NT2/D1 (cell line): Measurements from ENCODE around the gene TEX14.
A peak's percentile ranks its signal among the peaks of the same experiment; 100 is the strongest.

Experiments used
- DNase-seq: peaks from one replicate; pipeline ENCODE4 v3.0.0-alpha.2; 2011; ENCODE audit warnings: low read depth, low spot score
- H3K27me3 ChIP-seq: 2 replicates; pipeline ENCODE4 v1.6.0; 2011; ENCODE audit warnings: mild to moderate bottlenecking; ENCODE audit not compliant: insufficient read length, insufficient read depth
- H3K36me3 ChIP-seq: 2 replicates; pipeline ENCODE4 v1.6.1; 2011; ENCODE audit warnings: mild to moderate bottlenecking, low read length, mixed read lengths; ENCODE audit not compliant: insufficient read depth, insufficient read length
- H3K4me1 ChIP-seq: 2 replicates; pipeline ENCODE4 v1.5.1; 2011; ENCODE audit not compliant: insufficient read depth, insufficient read length
- H3K4me3 ChIP-seq: 2 replicates; pipeline ENCODE4 v1.5.1; 2011; ENCODE audit warnings: low read depth; ENCODE audit not compliant: insufficient read length
- H3K9ac ChIP-seq: 2 replicates; pipeline ENCODE4 v1.6.0; 2011; ENCODE audit warnings: low read depth; ENCODE audit not compliant: insufficient read length
- H3K9me3 ChIP-seq: 2 replicates; pipeline ENCODE4 v1.5.1; 2011; ENCODE audit warnings: mild to moderate bottlenecking, low read length; ENCODE audit not compliant: insufficient read depth
- SUZ12 ChIP-seq: IDR thresholded peaks from 2 replicates; pipeline ENCODE4 v1.6.1; 2011; ENCODE audit not compliant: insufficient read length, insufficient read depth; ENCODE audit errors: extremely low read depth
- YY1 ChIP-seq: IDR thresholded peaks from 2 replicates; pipeline ENCODE4 v1.6.1; 2011; ENCODE audit not compliant: insufficient read length, insufficient read depth
- ZNF274 ChIP-seq: IDR thresholded peaks from 2 replicates; pipeline ENCODE4 v1.6.1; 2011; ENCODE audit warnings: mild to moderate bottlenecking, low read depth, low read length

TEX14 gene

DNA sequence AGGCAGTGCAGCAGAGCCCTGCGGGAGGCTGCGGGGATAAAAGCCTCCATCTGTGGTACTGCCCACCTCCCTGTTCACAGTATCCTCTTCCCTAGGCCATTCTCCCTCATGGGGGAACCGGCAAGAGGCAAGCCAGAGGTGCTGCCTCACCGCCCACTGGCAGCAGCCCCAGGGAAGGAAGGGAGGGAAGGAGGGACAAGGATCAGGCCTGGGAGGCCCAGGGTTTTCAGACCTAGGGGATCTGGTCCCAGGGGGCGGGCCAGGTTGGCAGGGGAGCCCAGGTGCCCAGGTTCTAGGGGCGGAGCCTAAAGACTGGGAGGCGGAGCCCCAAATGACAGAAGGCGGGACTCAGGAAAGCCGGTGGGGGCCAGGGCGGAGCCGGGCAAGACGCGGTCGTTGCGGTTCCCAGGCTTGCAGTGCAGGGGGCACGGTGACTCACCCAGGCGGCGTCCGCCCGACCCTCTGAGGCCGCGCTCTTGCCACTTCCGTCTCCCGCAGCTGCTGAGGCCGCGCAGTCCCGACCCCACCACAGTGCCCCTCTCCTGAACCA is 174.4 kb downstream of the TEX14 start:
- Histone ChIP-seq H3K27me3 (no peaks in the 10 kb centered on the region), H3K9me3 (no peaks in the 10 kb centered on the region), H3K4me3 (peak overlapping the region; percentile 68), H3K4me1 (peaks cover 12% of the 10 kb centered on the region), H3K36me3 (peaks cover 4% of the 10 kb centered on the region), H3K9ac (peak overlapping the region; percentile 81)
- DNase-seq: no peak
- TF ChIP-seq SUZ12: no peak

DNA sequence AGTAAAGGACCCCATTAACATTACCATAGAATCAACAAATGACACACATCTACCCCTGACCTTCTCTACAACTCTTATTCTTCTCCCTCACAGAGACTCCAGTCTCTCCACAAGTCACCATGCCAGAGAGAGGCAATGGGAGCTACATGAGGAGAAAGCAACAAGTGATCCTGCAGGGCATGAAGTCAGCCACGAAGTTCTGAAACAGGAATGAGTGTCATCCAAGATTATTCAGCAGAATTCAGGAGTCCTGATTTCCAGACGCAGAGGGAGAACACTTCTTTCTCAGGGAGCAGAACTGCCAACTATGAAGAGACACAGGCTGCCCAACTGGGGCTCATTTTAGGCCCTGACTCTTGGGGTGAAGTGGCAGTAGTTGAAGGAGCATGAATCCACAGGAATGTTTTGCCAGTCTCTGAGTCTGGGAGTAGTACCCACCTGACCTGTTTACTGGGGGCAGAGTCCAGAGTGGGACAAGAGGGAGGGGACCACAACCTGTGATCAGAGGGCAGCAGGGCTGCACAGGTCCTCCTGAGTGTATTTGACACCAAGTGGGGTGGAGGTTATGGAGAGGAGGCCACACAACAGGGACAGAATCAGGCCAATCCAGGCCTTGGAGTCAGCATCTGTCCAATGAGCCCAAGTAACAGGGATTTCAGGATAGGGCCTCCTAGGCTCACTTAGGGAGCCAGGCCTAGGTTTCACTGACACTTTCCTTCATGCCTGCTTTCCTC is 175.0 kb downstream of the TEX14 start:
- no peaks in the 10 kb centered on the region for H3K27me3 ChIP-seq
- TF ChIP-seq ZNF274: no peak
- TF ChIP-seq YY1: no peak
- no peak for TF ChIP-seq SUZ12
- peaks cover 10% of the 10 kb centered on the region for H3K36me3 ChIP-seq
- no peaks in the 10 kb centered on the region for H3K9me3 ChIP-seq
- no peak for DNase-seq
- H3K4me1 ChIP-seq: peaks cover 13% of the 10 kb centered on the region
- H3K9ac ChIP-seq: peak overlapping the region; percentile 81
- peak overlapping the region; percentile 68 for H3K4me3 ChIP-seq

DNA sequence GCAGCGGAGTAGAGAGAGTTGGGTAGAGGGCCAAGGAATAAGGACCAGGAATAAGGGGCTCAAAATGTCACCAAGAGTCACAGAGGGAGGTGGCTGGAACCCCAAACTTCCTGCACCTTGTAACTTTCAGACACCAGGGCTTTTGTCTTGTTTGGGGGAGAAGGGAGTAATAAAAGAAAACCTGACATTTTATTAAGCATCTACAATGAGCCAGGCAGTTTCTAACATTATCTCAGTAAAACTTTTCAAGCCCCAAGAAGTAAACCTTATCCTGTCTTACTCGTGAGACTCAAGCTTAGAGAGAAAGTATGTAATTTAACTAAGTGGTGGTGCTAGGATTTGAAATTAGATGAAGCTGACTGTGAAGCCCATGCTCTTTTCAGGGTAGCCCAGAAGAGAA is 176.6 kb downstream of the TEX14 start:
- peak overlapping the region; percentile 27 for H3K9ac ChIP-seq
- no peak for DNase-seq
- H3K9me3 ChIP-seq: no peaks in the 10 kb centered on the region
- no peaks in the 10 kb centered on the region for H3K27me3 ChIP-seq
- peaks cover 13% of the 10 kb centered on the region for H3K4me1 ChIP-seq
- peaks cover 26% of the 10 kb centered on the region for H3K36me3 ChIP-seq
- H3K4me3 ChIP-seq: no peak overlapping the region
- no peak for TF ChIP-seq ZNF274
- no peak for TF ChIP-seq YY1
- TF ChIP-seq SUZ12: no peak

DNA sequence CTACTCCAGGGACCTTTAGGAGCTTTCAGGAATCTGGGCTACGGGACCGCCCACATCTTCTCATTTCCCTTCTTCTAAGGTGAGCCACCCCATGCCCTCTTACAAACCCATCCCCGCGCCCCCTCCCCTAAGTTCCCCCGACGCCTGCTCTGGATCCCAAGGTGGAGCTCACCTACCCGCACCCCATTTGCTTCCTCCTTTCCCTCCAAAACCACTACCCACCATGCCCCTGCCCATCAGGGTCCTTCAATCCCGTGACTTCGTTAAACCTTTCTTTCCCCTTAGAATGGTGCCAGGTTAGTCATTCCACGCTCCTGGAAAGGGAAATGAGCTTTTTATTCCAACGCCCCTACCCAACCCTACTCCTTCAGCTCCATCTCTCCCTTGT is 177.1 kb downstream of the TEX14 start:
- no peak for TF ChIP-seq YY1
- no peak for TF ChIP-seq SUZ12
- TF ChIP-seq ZNF274: no peak
- Histone ChIP-seq H3K36me3 (peaks cover 31% of the 10 kb centered on the region), H3K27me3 (no peaks in the 10 kb centered on the region), H3K4me1 (peaks cover 13% of the 10 kb centered on the region), H3K4me3 (peak overlapping the region; percentile 23), H3K9ac (peak overlapping the region; percentile 16), H3K9me3 (no peaks in the 10 kb centered on the region)
- no peak for DNase-seq

DNA sequence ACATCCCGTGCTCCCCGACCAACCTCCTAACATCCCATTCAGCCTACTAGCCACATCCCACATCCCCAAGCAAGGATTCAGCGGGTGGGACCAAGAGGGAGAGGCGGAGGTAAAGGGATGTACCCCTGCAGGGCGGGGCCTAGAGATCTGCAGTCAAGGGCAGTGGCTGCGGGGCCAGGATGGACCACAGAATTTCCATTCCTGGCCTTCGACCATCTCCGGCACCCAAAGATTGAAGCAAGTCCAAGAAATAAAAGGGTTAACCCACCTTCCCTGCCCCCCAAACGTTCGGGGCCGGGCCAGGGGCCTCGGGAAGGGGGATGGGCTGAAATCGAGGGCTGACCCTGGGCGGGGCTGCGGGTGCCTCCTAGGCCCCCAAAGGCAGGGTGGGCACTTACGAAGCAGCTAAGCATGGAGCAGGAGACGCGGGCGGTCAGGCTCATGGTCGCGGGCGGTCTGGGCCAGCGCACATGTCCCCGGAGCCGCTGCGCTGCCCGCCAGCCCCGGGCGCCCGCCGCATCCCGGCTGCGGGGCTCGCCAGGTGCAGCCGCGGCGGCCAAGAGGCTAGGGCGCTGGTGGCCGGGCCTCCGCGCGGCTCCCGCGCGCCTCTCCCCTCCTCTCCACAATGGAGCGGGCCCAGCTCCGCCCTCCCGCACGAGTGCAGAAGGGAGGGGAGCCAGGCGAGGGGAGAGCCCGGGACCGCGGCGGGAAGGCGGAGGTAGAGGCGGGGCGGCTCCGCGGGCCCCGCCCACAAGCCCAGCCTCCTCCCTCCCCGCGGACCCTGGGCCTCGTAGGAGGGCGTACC is 177.7 kb downstream of the TEX14 start, which contains the start of gene MTMR4:
Gene MTMR4 (minus strand): TSS at position 674 of the 805 bp plus-strand sequence. CDS start 231 bp downstream, at position 443.
- peak; percentile 69 for DNase-seq

DNA sequence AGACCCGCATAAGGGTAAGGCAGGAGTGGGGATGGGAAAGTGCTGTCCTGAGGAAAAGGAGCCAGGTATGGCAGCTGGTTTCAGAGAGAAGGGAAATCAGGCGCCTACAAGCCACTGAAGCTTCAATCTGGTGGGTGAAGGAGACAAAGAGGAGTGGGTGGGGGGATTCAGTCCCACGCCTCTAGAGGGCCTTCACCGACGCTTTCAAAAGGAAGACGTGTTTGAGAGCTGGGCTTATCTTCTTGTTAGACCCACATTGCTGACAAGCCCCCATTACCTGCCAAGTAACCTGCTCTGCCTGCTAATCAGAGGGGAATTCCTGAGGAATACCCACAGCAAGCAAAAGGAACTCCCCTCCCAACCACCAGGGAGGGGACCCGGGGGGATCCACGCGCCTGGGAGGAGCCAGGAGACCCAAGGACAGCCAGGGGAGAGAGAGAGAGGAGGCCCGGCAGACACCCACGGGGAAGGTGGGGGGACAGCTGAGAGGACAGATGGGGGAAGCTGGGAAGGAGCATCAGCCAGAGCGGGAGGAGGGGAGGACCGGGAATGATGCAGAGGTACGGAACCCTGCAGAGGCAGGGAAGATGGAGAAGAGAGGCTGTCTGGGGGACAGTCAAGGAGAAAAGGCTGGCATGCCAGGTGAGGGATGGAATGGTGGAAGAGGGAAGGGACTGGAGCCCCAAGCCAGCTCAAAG is 178.4 kb downstream of the TEX14 start:
- DNase-seq: no peak
- TF ChIP-seq SUZ12: no peak
- no peak for TF ChIP-seq ZNF274
- no peak for TF ChIP-seq YY1
- Histone ChIP-seq H3K27me3 (no peaks in the 10 kb centered on the region), H3K4me1 (peaks cover 13% of the 10 kb centered on the region), H3K4me3 (peak overlapping the region; percentile 54), H3K9ac (peak overlapping the region; percentile 90), H3K36me3 (peaks cover 44% of the 10 kb centered on the region), H3K9me3 (no peaks in the 10 kb centered on the region)

More for the DNA sequence above, 177.7 kb downstream of the TEX14 start, which contains the start of gene MTMR4:
- TF ChIP-seq SUZ12: no peak
- no peak for TF ChIP-seq ZNF274
- no peaks in the 10 kb centered on the region for H3K9me3 ChIP-seq
- no peaks in the 10 kb centered on the region for H3K27me3 ChIP-seq
- H3K4me1 ChIP-seq: peaks cover 13% of the 10 kb centered on the region
- H3K9ac ChIP-seq: peak within 1 kb of the TSS; percentile 90
- peaks cover 37% of the 10 kb centered on the region for H3K36me3 ChIP-seq
- H3K4me3 ChIP-seq: peak within 1 kb of the TSS; percentile 54

DNA sequence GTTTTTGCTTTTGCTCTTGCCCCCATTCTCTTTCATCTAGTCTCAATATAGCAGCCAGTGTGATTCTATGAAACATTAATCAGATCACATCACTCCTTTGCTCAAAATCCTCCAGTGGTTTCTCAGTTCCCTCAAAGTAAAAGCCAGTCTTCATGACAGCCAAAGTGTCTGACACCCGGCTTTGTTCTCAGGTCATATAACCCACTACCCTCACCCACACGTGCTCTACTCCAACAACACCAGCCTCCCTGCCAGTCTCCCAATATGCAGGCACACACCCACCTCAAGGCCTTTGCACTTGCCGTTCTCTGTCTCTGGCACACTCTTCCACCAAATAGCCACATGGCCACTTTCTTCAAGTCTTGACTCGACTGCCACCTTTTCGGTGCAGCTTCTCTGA is 181.8 kb downstream of the TEX14 start:
- H3K27me3 ChIP-seq: no peaks in the 10 kb centered on the region
- no peak for DNase-seq
- no peaks in the 10 kb centered on the region for H3K9me3 ChIP-seq
- TF ChIP-seq SUZ12: no peak
- no peak for TF ChIP-seq YY1
- no peak for TF ChIP-seq ZNF274
- H3K36me3 ChIP-seq: peaks cover 74% of the 10 kb centered on the region
- H3K9ac ChIP-seq: no peak overlapping the region
- no peak overlapping the region for H3K4me3 ChIP-seq
- peaks cover 5% of the 10 kb centered on the region for H3K4me1 ChIP-seq
